Astrocyte of the hippocampus (primary cell): ENCODE measurements around the gene APOBEC3A.
"Not testable (repeated sequence)": the region's sequence is repeated elsewhere in the genome, so short reads cannot be mapped to it uniquely, and the experiment has no call there.

ENCODE experiments used
- DNase-seq: peaks from one replicate; pipeline ENCODE4 v3.0.0; 2011; ENCODE audit warnings: low read depth, low spot score

The APOBEC3A gene

DNA sequence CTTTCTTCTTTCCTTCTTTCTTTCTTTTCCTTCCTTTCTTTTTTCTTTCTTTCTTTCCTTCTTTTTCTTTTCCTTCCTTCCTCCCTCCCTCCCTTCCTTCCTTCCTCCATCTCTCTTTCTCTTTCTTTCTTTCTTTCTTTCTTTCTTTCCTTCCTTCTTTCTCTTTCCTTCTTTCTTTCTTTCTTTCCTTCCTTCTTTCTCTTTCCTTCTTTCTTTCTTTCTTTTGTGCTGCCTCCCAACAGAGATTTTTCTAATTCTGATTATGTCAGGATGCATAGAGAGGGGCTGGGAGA is 1.2 kb downstream of the APOBEC3A start:
- DNase-seq = not testable (repeated sequence)

DNA sequence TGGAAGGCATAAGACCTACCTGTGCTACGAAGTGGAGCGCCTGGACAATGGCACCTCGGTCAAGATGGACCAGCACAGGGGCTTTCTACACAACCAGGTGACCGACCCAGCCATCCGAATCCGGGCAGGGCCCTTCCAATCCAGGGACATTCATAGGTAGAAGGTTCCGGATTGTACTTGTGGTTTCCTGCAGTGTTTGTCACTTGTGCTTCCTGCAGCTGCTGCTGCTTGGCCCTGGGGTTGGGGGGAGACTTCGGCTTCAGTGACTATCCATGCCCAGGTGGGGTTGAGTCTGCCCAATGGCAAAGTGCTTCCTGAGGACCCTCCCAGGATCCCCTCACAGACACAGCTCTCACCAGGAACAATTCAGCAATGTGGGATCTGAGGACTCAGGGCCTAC is 2.2 kb downstream of the APOBEC3A start:
- no peak for DNase-seq

DNA sequence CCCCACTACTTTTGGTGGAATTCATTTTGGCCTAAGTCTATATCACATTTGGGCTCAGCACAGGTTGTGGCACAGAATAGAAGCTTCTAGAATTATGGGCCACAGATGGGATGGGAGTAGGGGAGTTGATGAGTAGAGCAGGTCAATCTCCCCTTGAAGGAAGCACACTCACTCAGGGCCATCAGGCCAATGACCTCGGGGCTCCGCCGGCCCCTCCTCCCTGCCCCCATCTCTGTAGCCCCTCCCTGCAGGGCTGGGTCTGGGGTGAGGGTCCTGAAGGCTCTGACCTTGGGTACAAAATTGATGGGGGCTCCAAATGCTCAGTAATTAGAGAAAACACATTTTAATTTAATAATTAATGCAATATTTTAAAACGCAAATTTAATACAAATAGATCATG is 3.3 kb downstream of the APOBEC3A start:
- not testable (repeated sequence) for DNase-seq

DNA sequence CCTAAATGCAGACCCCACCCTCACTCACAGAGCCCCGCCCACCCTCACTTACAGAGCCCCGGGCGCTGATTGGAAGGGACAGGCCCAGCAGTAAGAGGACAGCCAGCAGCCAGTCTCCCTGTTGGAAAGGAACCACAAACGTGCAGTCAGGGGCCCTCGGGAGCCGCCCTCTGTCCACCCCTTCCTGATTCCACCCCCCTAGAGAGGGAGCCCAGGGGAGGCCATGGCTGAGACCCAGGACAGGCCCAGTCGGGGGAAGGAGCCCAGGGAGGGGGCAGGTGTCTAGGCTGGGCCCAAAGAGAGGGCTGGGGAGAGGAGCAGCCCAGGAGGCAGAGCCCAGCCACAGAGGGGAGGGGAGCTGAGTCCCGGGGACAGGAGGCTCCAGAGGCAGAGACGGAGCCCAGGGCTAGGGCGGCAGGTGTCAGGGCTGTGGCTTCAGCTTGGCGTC is 5.9 kb downstream of the APOBEC3A start:
- not testable (repeated sequence) for DNase-seq

DNA sequence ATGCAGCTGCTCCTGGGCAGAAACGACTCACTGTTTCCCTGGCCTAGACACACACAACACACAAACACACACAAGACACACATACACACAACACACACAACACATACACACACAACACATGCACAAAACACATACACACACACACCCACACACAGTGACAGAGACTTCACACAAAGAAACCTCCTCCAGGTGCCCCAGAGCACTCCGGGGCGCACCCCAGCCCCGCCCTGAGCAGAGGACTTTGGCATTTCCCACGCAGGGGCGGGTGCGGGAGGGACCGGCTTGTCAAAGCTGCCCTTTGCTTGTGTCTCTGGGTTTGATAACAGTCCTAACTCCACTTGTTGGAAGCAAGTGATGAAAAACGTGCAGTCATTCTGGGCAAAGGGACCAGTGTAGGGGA is 6.5 kb downstream of the APOBEC3A start:
- DNase-seq = no peak

DNA sequence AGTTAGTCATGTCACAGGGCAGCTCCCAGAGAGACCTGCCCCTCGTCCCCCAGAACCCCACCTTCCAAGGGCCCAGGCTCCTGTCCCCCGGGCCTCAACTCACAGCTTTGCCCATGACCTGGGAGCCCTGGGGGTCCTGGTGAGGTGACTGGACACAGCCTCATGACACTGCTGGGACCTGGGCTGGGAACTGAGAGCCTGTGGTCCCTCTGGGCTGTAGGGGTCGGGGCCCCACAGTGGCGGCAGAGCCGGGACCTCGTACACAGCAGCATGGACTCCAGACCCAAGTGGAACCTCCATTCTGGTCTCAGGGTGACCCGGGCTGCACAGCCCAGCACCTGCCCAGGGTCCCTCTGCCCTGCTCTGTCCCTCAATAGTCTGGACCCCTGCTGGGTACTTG is 6.9 kb downstream of the APOBEC3A start:
- no peak for DNase-seq

DNA sequence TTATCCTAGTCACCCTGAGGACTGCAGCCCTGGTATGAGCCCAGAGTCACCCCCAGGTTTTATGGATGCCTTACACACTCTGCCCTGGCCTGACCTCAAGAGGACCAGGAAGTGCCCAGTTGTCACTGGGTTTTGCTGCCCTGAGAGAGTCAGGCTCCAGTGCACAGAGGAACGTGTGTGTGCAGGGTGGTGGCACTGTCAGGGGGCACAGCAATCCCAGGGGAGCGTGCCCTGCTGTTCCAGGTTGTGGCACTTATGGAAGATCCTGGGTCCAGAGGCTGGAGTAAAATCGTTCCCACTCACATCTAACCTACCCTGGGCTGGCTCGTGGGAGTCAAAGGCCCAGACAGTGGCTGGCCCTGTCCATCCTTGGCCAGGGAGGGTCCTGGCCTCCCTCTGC is 7.6 kb downstream of the APOBEC3A start:
- DNase-seq = no peak

DNA sequence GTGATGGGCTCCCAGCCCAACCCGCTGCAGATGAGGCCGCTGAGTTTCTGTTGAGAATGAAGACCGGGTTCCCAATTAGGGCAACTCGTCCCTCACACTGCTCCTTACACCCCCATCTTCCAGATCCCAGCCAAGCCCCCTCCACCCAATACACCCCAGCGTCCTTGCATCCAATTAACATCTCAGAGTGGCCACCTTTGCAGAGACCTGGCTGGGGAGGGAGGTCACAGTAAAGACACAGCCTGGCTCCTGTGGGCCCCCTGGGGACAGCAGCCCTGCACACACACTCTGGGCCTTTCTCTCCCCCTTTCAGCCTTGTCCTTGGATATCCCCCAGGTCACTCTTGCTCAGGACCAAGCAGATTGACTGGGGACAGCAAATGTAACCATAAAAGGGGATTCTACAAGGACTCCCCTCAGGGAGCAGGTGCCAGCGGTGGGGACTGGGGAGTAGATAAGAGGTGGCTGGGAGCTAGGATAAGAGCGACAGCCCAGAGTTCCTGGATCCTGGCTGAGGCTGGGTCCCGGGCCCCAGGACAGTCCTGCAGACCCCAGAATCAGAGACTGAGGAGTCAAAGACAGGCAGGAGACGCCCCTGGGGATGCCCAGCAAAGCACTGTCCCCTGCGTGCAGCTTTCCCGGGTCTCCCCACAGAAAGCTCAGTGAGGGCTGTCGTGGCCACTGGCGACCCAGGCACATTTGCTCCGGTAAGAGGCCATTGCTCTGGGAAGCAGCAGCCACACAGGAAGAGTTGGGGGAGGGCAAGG is 8.4 kb downstream of the APOBEC3A start:
- DNase-seq = no peak

DNA sequence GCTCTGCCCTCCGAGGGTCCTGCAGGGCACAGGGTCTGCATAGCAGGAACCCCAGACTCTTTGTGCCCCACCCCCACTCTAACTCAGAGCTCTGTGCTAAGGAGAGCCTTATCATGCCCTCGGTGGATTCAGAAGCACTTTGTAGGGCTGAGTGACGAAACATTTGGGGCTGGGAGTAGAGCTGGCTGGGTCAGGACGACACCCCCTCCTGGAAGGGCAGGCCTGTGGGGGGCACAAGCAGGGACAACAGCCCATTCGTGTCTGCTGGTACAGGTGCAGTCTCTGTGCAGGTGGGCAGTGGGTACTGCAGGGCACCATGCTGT is 8.9 kb downstream of the APOBEC3A start:
- no peak for DNase-seq

DNA sequence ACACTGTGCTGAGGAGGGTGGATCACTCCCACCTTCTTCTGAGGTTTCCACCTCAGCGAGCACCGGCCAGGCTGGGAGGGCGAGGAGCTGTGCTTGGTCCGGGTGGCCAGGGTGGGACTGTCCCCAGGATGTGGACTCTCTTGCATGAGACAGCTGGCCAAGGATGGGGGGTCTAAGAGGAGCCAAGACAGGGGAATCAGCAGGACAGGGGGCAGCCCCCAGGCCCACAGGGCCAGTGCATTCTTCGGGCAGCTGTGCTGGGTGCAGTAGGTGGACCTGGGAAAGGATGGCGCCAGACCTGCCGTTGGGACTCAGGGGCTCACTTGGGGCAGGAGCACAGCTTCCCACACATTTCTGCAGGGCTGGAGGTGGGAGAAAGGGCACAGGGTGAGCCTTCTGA is 9.5 kb downstream of the APOBEC3A start:
- no peak for DNase-seq

DNA sequence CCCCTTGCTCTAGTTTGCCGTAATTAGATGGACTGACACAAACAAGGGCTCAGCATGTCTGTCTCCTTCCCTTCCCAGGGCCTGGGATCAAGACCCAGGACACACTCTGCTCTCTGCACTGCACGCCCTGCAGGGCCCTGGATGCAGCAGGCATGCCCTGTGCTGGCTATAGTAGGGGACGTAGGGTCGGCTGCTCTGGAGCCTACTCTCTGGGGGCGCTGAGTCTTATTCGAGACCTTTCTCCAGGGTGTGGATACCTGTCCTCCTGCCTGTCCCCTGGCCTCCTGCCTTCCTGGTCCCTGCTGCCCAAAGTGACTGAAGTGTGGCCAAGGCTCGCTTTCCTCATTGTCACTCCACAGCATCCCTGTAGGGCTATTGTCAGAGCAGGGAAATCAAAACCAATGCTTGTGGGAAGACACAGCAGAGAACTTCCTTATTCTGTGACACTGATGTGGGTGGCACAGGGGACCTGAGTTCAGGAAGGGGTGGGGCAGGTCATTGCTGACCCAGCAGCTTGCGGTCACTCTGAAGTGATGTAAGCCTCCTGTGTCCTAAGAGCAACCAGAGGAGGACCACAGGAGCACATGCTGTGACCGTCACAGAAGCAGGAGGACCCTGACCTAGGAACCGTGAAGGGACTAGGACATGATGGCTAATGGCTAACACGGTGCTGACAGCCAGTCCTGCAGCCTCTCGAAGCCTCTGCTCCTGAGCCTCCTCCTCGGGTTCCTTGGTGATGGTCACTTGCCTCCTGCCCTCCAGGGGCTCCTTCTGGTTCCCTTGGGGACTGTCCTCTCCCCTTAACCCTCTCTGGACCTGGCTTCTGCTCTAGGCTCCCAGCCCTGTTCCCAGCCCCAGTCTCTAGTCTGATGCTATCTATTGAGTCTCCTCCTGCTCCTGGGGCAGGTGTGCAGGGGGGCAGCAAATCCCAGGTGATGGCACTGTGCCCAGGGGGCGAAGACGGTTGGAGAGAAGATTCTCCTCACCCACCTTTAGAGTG is 10.3 kb downstream of the APOBEC3A start:
- DNase-seq = no peak

DNA sequence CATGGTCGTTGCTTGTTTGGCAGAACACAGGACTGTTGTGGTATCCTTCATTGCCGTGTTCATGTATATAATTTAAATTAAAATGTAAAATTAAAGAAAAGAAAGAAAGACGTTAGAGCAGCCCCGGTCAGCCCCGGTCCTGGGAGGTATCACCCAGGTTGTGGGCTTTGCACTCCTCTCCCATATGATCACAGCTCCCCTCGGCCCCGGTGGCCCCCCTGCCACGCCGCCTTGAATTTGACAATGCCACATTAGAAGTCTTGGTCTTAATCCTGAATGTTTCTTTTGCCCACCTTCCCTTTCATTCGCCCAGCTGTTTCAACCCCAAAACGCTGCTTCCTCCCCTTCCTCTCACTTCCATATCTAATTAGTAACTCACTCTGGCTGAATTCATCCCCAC is 11.4 kb downstream of the APOBEC3A start:
- no peak for DNase-seq

DNA sequence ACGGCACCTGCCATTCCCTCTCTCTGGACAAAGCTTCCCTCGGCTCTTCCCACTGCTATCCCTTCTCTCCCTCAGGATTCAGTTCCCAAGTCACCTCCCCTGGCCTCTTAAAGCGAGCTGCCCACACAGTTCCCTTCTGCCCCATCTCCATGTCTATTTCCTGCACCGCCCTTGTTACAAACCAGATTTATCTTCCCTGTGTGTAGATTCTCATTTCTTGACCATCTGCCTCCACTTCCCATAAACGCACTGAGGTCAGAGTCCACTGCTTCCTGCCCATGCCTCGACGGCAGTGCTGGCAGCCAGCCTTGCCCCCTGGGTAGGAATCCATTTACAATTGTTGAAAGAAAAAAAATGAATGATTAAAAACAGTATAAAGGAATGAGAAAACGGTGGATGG is 13.1 kb downstream of the APOBEC3A start:
- no peak for DNase-seq

DNA sequence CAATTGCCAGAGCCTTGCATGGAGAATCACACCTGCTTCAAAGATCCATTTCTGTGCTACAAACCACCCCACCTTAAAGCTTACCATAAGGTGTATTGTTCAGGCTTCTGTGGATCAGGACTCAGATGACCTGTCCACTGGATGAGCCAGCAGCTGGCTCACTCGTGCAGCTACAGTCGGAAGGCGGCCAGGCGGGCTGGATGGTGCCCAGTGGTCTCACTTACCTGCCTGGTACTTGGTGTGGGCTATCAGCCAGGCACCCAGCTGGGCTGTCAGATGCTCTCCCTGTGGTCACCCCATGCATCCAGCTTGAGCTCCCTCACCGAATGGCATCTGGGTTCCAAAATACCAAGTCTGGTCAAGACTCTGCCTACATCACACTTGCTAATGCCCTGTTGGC is 13.8 kb downstream of the APOBEC3A start:
- DNase-seq = no peak

DNA sequence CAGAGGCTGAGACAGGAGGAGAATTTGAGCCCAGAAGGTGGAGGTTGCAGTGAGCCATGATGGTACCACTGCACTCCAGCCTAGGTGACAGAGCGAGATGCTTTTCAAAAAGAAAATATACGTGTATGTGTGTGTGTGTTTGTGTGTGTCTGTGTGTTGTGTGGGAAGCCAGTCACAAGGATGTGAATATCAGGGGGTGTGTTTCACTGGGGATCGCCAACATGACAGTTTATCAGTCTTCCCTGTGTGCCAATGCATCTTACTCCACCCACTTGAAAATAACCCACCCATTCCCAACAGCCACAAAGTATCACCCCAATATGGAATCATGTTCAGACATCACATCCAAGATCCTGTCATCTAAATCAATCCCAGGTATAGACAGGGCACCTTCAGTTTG is 14.4 kb downstream of the APOBEC3A start:
- no peak for DNase-seq

DNA sequence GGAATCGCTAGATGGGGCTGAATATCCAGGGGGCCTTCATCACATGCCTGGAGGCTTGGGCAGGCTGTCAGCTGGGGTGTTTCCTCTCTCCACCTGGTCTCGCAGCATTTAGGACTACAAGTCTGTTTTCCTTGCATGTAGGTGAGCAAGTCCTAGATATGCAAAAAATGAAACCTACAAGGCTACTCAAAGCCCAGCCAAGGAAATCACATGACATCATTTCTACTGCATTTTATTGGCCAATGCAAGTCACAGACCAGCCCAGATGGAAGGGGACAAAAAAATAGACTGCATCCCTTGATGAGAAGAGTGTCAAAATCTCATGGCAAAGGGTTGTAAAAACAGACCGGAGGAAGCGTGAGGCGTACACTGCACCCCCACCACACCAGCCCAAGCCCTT is 15.1 kb downstream of the APOBEC3A start:
- DNase-seq = no peak

DNA sequence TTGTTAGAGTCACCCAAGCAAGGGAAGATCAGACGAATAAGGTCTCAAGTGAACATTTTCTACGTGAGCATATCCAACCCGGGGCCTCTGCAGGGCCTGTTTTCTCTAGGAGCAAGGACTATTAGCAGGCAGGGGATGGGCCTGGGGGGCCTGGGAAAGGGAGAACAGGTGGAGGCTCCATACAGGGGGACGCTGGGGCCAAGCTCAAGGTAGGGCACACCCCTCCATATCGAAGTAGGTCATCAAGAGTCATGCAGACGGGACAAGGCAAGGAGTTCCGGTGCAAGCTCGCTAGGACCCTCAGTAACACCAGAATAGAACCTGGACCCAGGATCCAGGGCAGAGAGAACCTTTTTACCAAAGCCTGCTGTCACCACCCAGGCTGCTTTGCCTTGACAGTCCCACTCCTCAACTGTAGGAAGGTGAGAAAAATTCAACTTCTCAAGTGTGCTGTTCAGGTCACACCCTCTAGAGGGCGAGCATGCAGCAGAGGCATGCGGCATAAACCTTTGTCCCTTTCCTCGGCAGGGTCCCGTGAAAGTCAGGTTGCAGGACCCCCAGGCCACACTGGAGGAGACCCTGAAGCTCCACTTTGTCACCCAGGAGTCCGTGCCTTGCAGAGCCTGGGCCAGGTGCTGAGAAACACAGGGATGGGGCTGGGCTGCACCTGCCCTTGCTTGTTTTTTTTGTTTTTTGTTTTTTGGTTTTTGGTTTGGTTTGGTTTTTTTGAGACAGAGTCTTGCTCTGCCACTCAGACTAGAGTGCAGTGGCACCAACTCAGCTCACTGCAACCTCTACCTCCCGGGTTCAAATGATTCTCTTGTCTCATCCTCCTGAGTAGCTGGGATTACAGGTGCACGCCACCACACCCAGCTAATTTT is 16.1 kb downstream of the APOBEC3A start:
- DNase-seq = peak; percentile 28

DNA sequence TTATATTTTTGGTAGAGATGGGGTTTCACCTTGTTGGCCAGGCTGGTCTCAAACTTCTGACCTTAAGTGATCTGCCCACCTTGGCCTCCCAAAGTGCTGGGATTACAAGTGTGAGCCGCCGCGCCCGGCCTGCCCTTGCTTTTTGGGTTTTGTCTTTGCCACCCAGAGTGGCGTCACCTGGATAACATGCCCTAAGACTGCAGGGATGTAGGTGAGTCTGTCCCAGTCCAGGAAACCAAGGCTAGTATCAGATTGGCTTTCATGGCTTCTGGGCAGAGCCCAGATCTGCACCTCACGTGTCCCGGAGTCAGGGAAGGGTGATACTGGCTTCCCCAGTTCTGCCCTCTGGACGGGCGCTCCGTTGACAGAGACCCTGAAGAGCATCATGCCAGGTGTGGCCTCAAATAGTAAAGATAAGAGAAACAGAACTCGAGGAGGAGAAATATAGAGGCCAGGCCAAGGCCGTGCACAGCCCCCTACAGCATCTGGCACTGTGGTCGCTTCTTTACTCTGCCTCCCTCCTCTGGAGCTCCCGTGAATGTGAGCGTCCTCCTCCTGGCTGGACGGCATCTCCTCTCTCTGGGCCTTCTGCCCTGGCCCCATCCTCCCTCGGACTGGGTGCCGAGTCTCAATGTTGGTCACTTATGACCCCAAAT is 16.9 kb downstream of the APOBEC3A start:
- no peak for DNase-seq

DNA sequence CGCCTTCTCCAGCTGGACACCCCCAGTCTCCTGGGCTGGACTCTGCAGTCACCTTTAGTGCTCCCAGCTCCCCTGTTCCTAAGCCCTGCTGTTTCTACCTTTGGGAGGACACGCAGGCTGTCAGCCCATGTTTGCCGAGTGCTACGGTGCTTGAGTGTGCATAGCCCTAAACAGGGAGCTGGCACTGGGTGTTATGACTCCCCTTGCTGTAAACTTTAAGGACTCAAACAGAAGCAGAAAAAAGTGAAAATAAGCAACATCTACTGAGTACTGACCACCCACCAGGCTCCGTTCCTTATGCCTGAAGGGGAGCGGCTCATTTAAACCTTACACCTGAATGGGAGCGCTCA is 17.4 kb downstream of the APOBEC3A start:
- DNase-seq = no peak

DNA sequence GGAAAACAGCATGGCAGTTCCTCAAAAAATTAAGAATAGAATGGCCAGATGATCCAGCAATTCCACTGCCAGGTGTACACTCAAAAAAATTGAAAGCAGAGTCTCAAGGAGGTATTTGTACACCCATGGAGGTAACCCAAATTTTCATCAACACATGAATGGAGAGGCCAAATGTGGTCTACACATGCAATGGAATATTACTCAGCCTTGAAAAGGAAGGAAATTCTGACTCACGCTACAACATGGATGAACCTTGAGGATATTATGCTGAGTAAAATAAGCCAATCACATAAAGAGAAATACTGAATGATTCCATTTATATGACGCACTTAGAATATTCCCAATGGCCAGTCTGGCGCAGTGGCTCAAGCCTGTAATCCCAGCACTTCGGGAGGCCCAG is 19.9 kb downstream of the APOBEC3A start:
- not testable (repeated sequence) for DNase-seq

DNA sequence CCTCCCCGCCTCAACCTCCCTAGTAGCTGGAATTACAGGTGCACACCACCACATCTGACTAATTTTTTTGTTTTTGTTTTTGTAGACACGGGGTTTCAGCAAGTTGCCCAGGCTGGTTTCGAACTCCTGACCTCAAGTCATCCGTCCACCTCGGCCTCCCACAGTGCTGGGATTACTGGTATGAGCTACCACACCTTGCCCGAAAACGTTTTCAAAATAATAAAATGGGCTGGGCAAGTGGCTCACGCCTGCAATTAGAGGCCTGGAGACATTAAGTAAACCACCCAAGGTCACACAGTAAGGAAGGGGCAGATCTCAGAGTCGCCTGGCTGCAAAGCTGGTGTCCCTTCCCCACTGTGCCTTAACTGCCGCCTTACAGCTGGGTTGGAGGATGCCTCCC is 23.2 kb downstream of the APOBEC3A start:
- not testable (repeated sequence) for DNase-seq
